Upper lobe of left lung (tissue), 6 donors: ENCODE results near the gene CRIP1. TPM values are rescaled to one million over a fixed set of nuclear protein-coding genes. Genes with fewer than 3 reads are reported as not detected.

Experiments used
- ATAC-seq, 2 donors: fragments of 200-7000 bp; cut with Tn5 transposase; one replicate each; pipeline ENCODE4 v1.9.1; 2022; ENCODE audit warnings: mild to moderate bottlenecking in 2 of 2, moderate library complexity in 2 of 2; ENCODE audit not compliant: low FRiP score in 2 of 2
- DNase-seq, 2 donors: peaks; one replicate each; pipeline ENCODE4 v3.0.0-alpha.2; 2019 to 2020
- H3K27ac ChIP-seq, 4 donors: fragments of 200-600 bp; sonication (generic); one replicate each; pipeline ENCODE4 v1.5.1; 2016 to 2019
- H3K27me3 ChIP-seq, 4 donors: fragments of 200-600 bp; sonication (generic); one replicate each; pipeline ENCODE4 v1.5.1; 2017 to 2019
- H3K36me3 ChIP-seq, 4 donors: fragments of 200-600 bp; sonication (generic); one replicate each; pipeline ENCODE4 v1.5.1; 2016 to 2019
- H3K4me1 ChIP-seq, 4 donors: fragments of 200-600 bp; sonication (generic); one replicate each; pipeline ENCODE4 v1.5.1; 2018 to 2019
- H3K4me3 ChIP-seq, 4 donors: fragments of 200-600 bp; sonication (generic); one replicate each; pipeline ENCODE4 v1.5.1; 2017 to 2019; ENCODE audit warnings: mild to moderate bottlenecking in 2 of 4, moderate library complexity in 1 of 4
- H3K9me3 ChIP-seq, 4 donors: fragments of 200-600 bp; sonication (generic); one replicate each; pipeline ENCODE4 v1.5.1; 2018 to 2019
- CTCF ChIP-seq, 6 experiments: fragments of 450-650 bp in 4 of 6; fragments of 200-600 bp in 2 of 6; sonication (generic) in 2 of 6; IDR thresholded peaks; one replicate each; pipeline ENCODE4 v1.5.1; 2016 to 2019; ENCODE audit warnings: antibody characterized with exemption in 6 of 6
- EP300 ChIP-seq, 4 donors: sonication (generic); formaldehyde crosslinking; IDR thresholded peaks; one replicate each; pipeline ENCODE4 v1.5.1; 2017; ENCODE audit warnings: antibody characterized with exemption in 4 of 4, control low read depth in 2 of 4
- POLR2A ChIP-seq, 4 donors: fragments of 450-650 bp; IDR thresholded peaks; one replicate each; pipeline ENCODE4 v1.5.1; 2016 to 2017; ENCODE audit warnings: antibody characterized with exemption in 4 of 4, mild to moderate bottlenecking in 2 of 4
- POLR2AphosphoS5 ChIP-seq, 2 donors: sonication (generic); formaldehyde crosslinking; IDR thresholded peaks; one replicate each; pipeline ENCODE4 v1.5.1; 2017; ENCODE audit warnings: antibody characterized with exemption in 2 of 2
- WGBS, 2 donors: methylation state at CpG; one replicate each; pipeline ENCODE4 v1.1.5; 2017 to 2018; 5-methylcytosine and 5-hydroxymethylcytosine counted together
- total RNA-seq, 6 donors: library from RNA; depleted of rRNA in 4 of 6; stranded (reverse); fragments of >200 nt in 4 of 6; gene quantifications; one replicate each; pipeline versions ENCODE4 v1.1.0 to v1.2.1, GENCODE V29; 2016 to 2021
- donor health status: DM: no; HTN: no; CAD: no; lungs with moderate emphysema.
- donor health status: DM: no; HTN: yes; CAD: no; lungs with severe emphysema.

CRIP1 gene
- total RNA-seq, 6 donors from 2014 or later = 26.2 to 425 (median 200) TPM

GRCh38 chr14:105499256-105500035 lies 12.8 kb downstream of the CRIP1 start:
- no peak overlapping the region for H3K4me3 ChIP-seq
- 89 to 97% methylated on average over 4 to 20 of the region's 27 CpGs for WGBS, 2 donors
- TF ChIP-seq POLR2AphosphoS5 (IDR thresholded peaks at IDR 0.05) = no peak
- TF ChIP-seq EP300 (IDR thresholded peaks at IDR 0.05) = no peak
- no peak for TF ChIP-seq CTCF (IDR thresholded peaks at IDR 0.05)
- TF ChIP-seq POLR2A (IDR thresholded peaks at IDR 0.05) = no peak
- H3K9me3 ChIP-seq = no peaks in the 10 kb centered on the region
- no peak overlapping the region for H3K27ac ChIP-seq
- DNase-seq (peak; percentile 15 to 77), ATAC-seq (no peak)
- peaks cover 0 to 7% (median 2%) of the 10 kb centered on the region in 4 donors for H3K36me3 ChIP-seq
- no peaks in the 10 kb centered on the region for H3K4me1 ChIP-seq
- H3K27me3 ChIP-seq = no peaks in the 10 kb centered on the region

DNA sequence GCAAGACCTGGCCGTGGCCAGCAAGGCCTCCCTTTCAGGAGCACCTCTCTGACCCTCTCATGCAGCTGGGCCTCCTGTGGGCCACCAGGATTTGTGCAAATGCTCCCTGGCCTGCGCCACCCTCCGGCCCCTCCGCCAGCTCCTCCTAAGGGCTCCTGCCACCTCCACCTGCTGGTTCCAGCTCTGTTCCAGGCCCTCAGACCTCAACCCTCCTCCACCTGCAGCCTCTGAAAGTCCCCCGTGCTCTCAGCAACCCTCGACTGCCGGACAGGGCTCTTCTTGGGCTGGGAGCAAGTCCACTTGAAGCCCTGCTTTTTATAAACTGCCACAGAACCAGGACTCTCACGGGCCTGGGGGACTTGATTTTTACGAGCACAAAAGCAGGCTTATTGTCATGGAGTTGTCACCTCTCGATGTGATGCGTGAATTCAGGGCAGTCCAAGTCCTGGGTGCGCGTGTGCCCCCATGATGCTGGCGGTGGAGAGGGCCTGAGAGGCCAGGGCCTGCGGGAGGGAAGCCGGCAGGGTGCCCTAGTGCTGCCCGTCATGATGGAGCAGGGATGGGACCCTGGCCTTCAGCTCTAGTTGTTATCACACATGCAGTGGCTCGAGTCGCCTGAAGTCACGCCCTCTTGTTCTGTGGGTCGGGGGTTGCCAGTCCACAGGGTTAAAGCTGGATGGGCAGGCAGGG lies 13.5 kb downstream of the CRIP1 start:
- WGBS, 2 donors = 85 to 88% methylated on average over 18 to 21 of the region's 21 CpGs
- no peaks in the 10 kb centered on the region for H3K27me3 ChIP-seq
- H3K4me3 ChIP-seq = no peak overlapping the region
- DNase-seq = peak; percentile 6 to 75
- H3K9me3 ChIP-seq = no peaks in the 10 kb centered on the region
- H3K4me1 ChIP-seq = no peaks in the 10 kb centered on the region
- H3K27ac ChIP-seq = no peak overlapping the region
- H3K36me3 ChIP-seq = peaks cover 0 to 7% (median 2%) of the 10 kb centered on the region in 4 donors
- TF ChIP-seq POLR2AphosphoS5 (IDR thresholded peaks at IDR 0.05) (no peak), EP300 (IDR thresholded peaks at IDR 0.05) (no peak), POLR2A (IDR thresholded peaks at IDR 0.05) (no peak), CTCF (IDR thresholded peaks at IDR 0.05) (no peak)
- no peak for ATAC-seq

GRCh38 chr14:105500726-105501101 lies 14.0 kb downstream of the CRIP1 start:
- DNase-seq = peak; percentile 3 to 48
- H3K4me1 ChIP-seq = no peaks in the 10 kb centered on the region
- no peaks in the 10 kb centered on the region for H3K27me3 ChIP-seq
- no peak overlapping the region for H3K4me3 ChIP-seq
- H3K9me3 ChIP-seq = no peaks in the 10 kb centered on the region
- WGBS, 2 donors = 64 to 75% methylated on average over 7 to 10 of the region's 10 CpGs
- no peak for ATAC-seq
- no peak for TF ChIP-seq POLR2AphosphoS5 (IDR thresholded peaks at IDR 0.05)
- TF ChIP-seq CTCF (IDR thresholded peaks at IDR 0.05) = no peak
- no peak for TF ChIP-seq POLR2A (IDR thresholded peaks at IDR 0.05)
- TF ChIP-seq EP300 (IDR thresholded peaks at IDR 0.05) = no peak
- H3K27ac ChIP-seq = no peak overlapping the region
- peaks cover 0 to 7% (median 2%) of the 10 kb centered on the region in 4 donors for H3K36me3 ChIP-seq

- H3K4me3 ChIP-seq = no peak overlapping the region
- H3K4me1 ChIP-seq = no peaks in the 10 kb centered on the region
- H3K27ac ChIP-seq = no peak overlapping the region
- TF ChIP-seq CTCF (IDR thresholded peaks at IDR 0.05) = no peak
- no peak for TF ChIP-seq POLR2AphosphoS5 (IDR thresholded peaks at IDR 0.05)
- TF ChIP-seq EP300 (IDR thresholded peaks at IDR 0.05) = no peak
- no peak for TF ChIP-seq POLR2A (IDR thresholded peaks at IDR 0.05)
- no peaks in the 10 kb centered on the region for H3K9me3 ChIP-seq
- peaks cover 0 to 7% (median 2%) of the 10 kb centered on the region in 4 donors for H3K36me3 ChIP-seq
- no peak for ATAC-seq
- H3K27me3 ChIP-seq = no peaks in the 10 kb centered on the region
- 87 to 89% methylated on average over 13 of the region's 13 CpGs for WGBS, 2 donors
- peak in 1 of 2 donors; percentile 19 for DNase-seq
These were observed 15.0 kb downstream of the CRIP1 start for GRCh38 chr14:105501504-105502291.
